Esophagus mucosa (tissue), 1 donor: ENCODE data around the gene PAPSS2. TPM values are rescaled to one million over a fixed set of nuclear protein-coding genes. Genes with fewer than 3 reads are reported as not detected.
A peak's percentile ranks its signal among the peaks of the same experiment; 100 is the strongest.

ENCODE experiments used
- ATAC-seq: fragments of 200-7000 bp; cut with Tn5 transposase; one replicate; pipeline ENCODE4 v1.9.1; 2020
- total RNA-seq: library from RNA; stranded (reverse); gene quantifications from one replicate; pipeline ENCODE4 v1.2.4, GENCODE V29; 2023
- donor health status: DM: yes; HTN: yes; CAD: no.

PAPSS2 gene
- total RNA-seq, 1 donor from 2014 or later: 10.4 TPM

GRCh38 chr10:87752566-87752965 is 92.9 kb downstream of the PAPSS2 start:
- ATAC-seq: peak; percentile 62

DNA sequence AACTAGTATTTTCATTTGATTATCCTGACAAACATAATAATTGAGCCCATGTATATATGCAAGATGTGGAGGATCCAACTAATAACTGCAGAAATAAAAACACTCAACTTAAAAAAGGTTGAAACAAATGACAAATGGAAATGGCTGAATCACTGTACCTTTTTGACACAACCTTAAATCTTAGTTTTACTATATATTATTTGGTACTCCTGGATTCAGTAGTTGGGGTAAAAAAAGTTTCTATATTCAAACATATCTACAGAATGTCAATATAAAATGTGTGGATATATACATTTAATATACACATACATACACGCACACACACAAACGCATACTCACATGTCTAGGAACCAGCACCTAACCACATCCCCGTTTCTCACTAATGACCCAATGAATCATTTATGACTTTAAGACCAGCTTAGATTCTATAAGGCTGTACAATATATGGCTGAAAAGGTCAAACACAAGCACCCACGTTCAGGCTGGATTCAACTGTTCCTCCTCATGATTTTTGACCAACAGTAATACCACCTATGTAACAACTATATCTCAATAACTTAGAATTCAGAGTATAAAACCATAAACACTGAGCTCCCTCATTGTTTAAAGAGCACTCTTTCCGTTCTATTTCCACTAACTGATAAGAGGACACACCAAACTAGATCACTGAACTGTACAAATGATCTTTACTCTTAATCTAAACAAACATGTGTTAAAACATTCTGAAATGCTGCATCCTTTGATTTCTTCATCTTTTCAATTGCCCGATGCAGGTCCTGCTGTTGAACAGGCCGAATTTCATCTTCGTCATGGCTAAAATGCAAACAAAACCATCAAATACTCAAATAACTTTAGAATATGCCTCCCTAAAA is 94.6 kb downstream of the PAPSS2 start:
- no peak for ATAC-seq

GRCh38 chr10:87757685-87758084 is 98.0 kb downstream of the PAPSS2 start:
- ATAC-seq: no peak

DNA sequence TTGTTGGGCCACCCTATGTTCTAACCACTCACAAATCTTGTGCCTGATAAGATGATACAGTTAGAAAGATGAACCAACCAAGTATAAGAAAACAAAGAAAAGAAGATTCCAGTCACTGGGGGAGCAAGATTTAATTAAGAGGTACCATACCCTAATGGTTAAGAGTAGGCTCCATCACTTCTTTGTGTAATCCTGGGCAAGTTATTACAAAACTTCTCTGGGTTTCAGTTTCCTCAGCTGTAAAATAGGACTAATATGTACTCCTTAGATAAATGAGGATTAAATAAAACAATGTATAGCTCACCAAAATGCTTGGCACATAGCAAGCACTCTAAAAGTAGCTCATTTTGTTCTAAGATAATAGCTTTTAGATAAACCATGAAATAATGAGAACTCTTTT is 99.9 kb downstream of the PAPSS2 start:
- ATAC-seq: no peak

- ATAC-seq: no peak
These were observed 100.7 kb downstream of the PAPSS2 start for GRCh38 chr10:87760195-87760905.

GRCh38 chr10:87761153-87761552 is 101.5 kb downstream of the PAPSS2 start:
- ATAC-seq: no peak

- peak; percentile 87 for ATAC-seq
These were observed 102.2 kb downstream of the PAPSS2 start for GRCh38 chr10:87761892-87762291.

- ATAC-seq: no peak
These were observed 103.6 kb downstream of the PAPSS2 start for GRCh38 chr10:87763086-87763861.

- no peak for ATAC-seq
These were observed 104.6 kb downstream of the PAPSS2 start for GRCh38 chr10:87764072-87764934.

- ATAC-seq: no peak
These were observed 106.1 kb downstream of the PAPSS2 start for GRCh38 chr10:87765666-87766376.

DNA sequence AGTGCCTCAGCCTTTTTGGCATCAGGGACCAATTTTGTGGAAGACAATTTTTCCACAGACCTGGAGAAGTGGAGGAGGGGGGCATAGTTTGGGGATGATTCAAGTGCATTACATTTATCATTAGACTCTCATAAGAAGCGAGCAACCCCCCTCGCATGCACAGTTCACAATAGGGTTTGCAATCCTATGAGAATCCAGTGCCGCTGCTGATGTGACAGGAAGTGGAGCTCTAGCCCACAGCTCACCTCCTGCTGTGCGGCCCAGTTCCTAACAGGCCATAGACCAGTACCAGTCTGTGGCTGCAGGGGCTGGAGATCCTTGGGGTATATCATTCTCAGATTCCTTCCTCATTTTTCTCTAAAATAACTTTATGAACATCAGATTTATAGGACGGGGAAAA is 107.6 kb downstream of the PAPSS2 start:
- no peak for ATAC-seq

DNA sequence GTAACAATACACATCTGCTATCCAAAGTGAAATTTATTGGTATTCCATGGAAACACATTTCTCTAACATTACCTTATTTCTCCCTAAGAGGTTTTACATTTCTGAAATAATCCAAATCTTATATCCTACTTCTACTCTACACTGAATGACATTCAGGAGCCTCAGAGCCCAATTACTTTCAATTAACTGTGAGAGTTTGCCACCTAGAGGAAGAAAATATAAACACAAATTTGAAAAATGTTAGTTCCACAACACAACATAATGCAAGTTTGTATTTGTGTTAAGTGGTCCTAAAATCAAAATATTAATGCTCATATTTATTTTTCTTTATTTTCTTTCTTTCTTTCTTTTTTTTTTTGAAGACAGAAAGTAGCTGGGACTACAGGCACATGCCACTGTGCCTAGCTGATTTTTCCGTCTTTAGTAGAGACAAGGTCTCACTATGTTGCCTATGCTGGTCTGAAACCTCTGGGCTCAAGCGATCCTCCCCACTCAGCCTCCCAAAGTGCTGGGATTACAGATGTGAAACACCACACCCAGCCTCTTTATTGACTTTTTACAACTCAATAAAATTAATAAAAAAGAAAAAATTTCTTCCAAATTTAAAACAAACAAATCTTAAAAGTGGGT is 112.3 kb downstream of the PAPSS2 start:
- peak; percentile 32 for ATAC-seq

GRCh38 chr10:87775766-87776165 is 116.1 kb downstream of the PAPSS2 start:
- no peak for ATAC-seq

GRCh38 chr10:87776328-87776727 is 116.7 kb downstream of the PAPSS2 start:
- no peak for ATAC-seq

GRCh38 chr10:87781545-87781944 is 121.9 kb downstream of the PAPSS2 start:
- no peak for ATAC-seq

DNA sequence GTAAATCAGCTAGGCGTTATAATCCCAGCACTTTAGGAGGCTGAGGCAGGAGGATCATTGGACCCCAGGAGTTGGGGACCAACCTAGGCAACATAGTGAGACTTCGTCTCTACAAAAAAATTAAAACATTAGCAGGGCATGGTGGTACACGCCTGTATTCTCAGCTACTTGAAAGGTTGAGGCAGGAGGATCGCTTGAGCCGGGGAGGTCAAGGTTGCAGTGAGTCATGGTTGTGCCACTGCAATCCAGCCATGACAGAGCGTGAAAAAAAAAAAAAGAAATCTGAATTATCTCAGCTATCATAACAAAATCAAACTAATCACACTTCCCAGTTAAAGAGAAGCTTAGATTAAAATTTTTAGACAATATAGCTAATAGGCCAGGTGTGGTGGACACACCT is 123.0 kb downstream of the PAPSS2 start:
- ATAC-seq: no peak

DNA sequence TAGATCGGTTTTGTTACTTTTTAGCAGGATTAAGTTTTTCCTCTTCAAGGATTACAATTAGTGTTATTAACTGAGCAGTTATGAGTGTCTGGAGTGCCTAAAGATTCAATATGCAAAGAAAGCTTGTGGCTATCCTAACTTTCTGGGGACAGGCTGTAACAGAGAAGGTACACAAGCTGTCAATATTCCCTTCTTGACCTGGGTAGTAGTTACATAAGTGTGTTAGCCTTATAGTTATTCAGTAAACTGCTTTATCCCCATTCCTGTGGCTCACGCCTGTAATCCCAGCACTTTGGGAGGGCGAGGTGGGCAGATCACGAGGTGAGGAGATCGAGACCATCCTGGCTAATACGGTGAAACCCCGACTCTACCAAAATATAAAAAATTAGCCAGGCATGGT is 126.7 kb downstream of the PAPSS2 start:
- no peak for ATAC-seq

GRCh38 chr10:87790185-87790584 is 130.5 kb downstream of the PAPSS2 start:
- no peak for ATAC-seq

DNA sequence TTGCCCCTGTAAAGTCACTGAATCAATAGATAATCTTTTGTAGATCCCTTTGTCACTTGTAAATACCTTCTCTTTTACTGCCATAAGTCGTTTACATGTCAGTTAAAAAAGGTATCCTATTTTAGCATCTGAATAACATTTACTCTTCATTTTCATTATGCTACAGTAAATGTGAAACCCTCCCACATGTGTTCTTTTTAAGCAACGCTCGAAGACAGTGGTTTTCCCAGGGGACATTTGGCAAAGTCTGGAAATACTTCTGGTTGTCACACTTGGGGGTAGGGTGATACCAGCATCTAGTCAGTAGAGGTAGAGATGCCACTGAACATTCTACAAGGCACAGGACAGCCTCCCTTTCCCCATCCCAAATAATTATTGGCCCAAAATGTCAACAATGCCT is 134.6 kb downstream of the PAPSS2 start:
- no peak for ATAC-seq
